GM11168 (cell line): Measurements from ENCODE around the gene ARID1B.

Experiments used
- in situ Hi-C: fragments of 300-500 bp; cut with MboI; formaldehyde crosslinking; loops from one replicate; pipeline ENCODE4 v1.12.0; 2022; ENCODE audit warnings: low sequenced_read_pairs; ENCODE audit not compliant: unreplicated experiment

The ARID1B gene

GRCh38 chr6:157078326-157078725 lies 301.1 kb downstream of the ARID1B start:
- in situ Hi-C loops: no loop called here

- in situ Hi-C loops: no loop called here
These were observed 302.1 kb downstream of the ARID1B start for GRCh38 chr6:157079277-157079676.

- in situ Hi-C loops: no loop called here
These were observed 302.6 kb downstream of the ARID1B start for GRCh38 chr6:157079771-157080170.

GRCh38 chr6:157080986-157081391 lies 303.8 kb downstream of the ARID1B start:
- in situ Hi-C loops: no loop called here

- in situ Hi-C loops: no loop called here
These were observed 306.2 kb downstream of the ARID1B start for GRCh38 chr6:157083343-157083742.

- in situ Hi-C loops: no loop called here
These were observed 309.5 kb downstream of the ARID1B start for GRCh38 chr6:157086632-157087031.

- in situ Hi-C loops: no loop called here
These were observed 310.8 kb downstream of the ARID1B start for GRCh38 chr6:157087974-157088373.

- in situ Hi-C loops: no loop called here
These were observed 311.7 kb downstream of the ARID1B start for GRCh38 chr6:157088841-157089240.

GRCh38 chr6:157089258-157089657 lies 312.1 kb downstream of the ARID1B start:
- in situ Hi-C loops: no loop called here

GRCh38 chr6:157089851-157090250 lies 312.7 kb downstream of the ARID1B start:
- in situ Hi-C loops: no loop called here

GRCh38 chr6:157090736-157091135 lies 313.6 kb downstream of the ARID1B start:
- in situ Hi-C loops: no loop called here

GRCh38 chr6:157091243-157091642 lies 314.1 kb downstream of the ARID1B start:
- in situ Hi-C loops: no loop called here

- in situ Hi-C loops: no loop called here
These were observed 314.8 kb downstream of the ARID1B start for GRCh38 chr6:157091856-157092460.

GRCh38 chr6:157092736-157093135 lies 315.6 kb downstream of the ARID1B start:
- in situ Hi-C loops: no loop called here

GRCh38 chr6:157093536-157093935 lies 316.4 kb downstream of the ARID1B start:
- in situ Hi-C loops: no loop called here

- in situ Hi-C loops: no loop called here
These were observed 316.9 kb downstream of the ARID1B start for GRCh38 chr6:157094038-157094437.

GRCh38 chr6:157095084-157095483 lies 317.9 kb downstream of the ARID1B start:
- in situ Hi-C loops: no loop called here

GRCh38 chr6:157095569-157095968 lies 318.4 kb downstream of the ARID1B start:
- in situ Hi-C loops: no loop called here

- in situ Hi-C loops: no loop called here
These were observed 318.9 kb downstream of the ARID1B start for GRCh38 chr6:157096105-157096504.

GRCh38 chr6:157096522-157096921 lies 319.3 kb downstream of the ARID1B start:
- in situ Hi-C loops: no loop called here

GRCh38 chr6:157097255-157097955 lies 320.2 kb downstream of the ARID1B start:
- in situ Hi-C loops: no loop called here

- in situ Hi-C loops: no loop called here
These were observed 321.8 kb downstream of the ARID1B start for GRCh38 chr6:157098999-157099398.
